Measurements from ENCODE around the gene HSPA12A. TPM values are rescaled to one million over a fixed set of nuclear protein-coding genes. Genes with fewer than 3 reads are reported as not detected.

The HSPA12A gene
- total RNA-seq, 1 experiment from 2014 or later, result 2.4 TPM

DNA sequence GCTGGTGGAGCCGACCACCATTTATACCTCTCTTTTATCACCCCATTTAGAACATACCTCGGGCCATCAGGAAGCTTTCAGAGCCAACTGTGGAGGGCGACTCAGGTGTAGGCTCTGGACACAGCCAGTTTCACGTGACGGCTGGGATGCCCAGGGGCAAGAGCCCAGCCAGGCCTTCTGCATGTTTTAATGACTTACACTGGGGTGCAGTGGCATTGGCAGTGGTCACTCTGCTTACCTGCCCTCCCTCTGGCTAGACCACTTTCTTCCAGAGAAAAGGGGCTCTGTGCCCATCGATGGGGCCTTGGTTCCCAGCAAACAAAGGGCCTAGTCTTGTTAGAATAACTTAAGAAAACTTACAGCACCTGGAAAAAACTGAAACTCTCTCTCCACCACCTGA, 71.7 kb downstream of the HSPA12A start:
- intact Hi-C loops (cut with micrococcal nuclease; ENCODE audit: unreplicated experiment), result no loop called here
- CTCF ChIA-PET, result no interaction called here

DNA sequence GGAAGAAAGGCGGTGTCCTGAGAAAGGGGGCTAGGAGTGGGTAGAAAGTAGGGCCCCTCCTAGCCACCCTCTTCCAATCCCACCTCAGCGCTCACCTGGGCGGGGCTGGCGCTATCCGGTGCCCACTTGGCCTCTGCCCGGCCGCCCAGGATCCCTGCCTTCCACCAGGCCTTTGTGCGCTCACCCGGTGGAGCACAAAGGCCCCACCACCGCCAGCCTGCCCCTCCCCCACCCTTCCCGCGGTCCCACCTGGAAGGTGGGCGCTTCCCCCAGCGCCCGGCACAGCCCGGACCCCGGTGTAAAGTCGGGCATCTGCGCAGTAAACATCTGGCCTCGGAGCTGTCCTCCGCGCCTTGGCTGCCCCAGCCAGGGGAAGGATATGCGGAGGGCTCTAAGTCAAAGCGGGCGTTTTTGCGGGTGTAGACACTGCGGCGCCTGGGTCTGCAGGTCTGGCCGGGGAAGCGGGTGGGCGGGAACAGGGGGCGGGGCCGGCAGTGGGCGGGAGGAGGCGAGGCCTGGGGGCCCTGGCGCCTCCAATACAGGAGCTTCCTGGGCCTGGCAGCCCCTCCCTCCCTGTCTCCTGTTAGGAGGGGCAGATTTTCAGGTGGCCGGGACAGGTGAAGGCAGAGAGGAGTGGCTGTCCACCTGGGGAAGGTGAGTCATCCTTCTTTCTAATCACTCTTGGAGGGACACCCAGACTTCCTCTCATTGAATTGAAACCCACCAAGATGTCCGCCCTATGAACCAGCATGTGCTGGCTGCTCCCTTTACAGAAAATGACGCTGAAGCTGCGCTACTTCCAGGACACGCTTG, 72.3 kb downstream of the HSPA12A start:
- H3K9me3 Mint-ChIP-seq (ENCODE audit: low read depth, unreplicated experiment), result no peaks in the 10 kb centered on the region
- CTCF ChIA-PET, result no interaction called here
- BruUV-seq (replicated peaks), result no TSS peak
- no peaks in the 10 kb centered on the region for H3K4me1 Mint-ChIP-seq (ENCODE audit: low read depth, unreplicated experiment)
- no peak overlapping the region for H3K27ac Mint-ChIP-seq (ENCODE audit: unreplicated experiment)
- intact Hi-C loops (cut with micrococcal nuclease; ENCODE audit: unreplicated experiment), result no loop called here
- TF ChIP-seq, protein P1, sequence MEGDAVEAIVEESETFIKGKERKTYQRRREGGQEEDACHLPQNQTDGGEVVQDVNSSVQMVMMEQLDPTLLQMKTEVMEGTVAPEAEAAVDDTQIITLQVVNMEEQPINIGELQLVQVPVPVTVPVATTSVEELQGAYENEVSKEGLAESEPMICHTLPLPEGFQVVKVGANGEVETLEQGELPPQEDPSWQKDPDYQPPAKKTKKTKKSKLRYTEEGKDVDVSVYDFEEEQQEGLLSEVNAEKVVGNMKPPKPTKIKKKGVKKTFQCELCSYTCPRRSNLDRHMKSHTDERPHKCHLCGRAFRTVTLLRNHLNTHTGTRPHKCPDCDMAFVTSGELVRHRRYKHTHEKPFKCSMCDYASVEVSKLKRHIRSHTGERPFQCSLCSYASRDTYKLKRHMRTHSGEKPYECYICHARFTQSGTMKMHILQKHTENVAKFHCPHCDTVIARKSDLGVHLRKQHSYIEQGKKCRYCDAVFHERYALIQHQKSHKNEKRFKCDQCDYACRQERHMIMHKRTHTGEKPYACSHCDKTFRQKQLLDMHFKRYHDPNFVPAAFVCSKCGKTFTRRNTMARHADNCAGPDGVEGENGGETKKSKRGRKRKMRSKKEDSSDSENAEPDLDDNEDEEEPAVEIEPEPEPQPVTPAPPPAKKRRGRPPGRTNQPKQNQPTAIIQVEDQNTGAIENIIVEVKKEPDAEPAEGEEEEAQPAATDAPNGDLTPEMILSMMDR (IDR thresholded peaks at IDR 0.05; ENCODE audit: unreplicated experiment), result no peak
- no peak for DNase-seq
- H3K36me3 Mint-ChIP-seq (ENCODE audit: insufficient read depth, unreplicated experiment), result no peaks in the 10 kb centered on the region
- peaks cover 26% of the 10 kb centered on the region for H3K27me3 Mint-ChIP-seq (ENCODE audit: unreplicated experiment)
- no peak overlapping the region for H3K4me3 Mint-ChIP-seq (ENCODE audit: low read depth, unreplicated experiment)

More for the DNA sequence above, 71.7 kb downstream of the HSPA12A start:
- peaks cover 22% of the 10 kb centered on the region for H3K27me3 Mint-ChIP-seq (ENCODE audit: unreplicated experiment)
- H3K36me3 Mint-ChIP-seq (ENCODE audit: insufficient read depth, unreplicated experiment), result no peaks in the 10 kb centered on the region
- DNase-seq, result no peak
- H3K27ac Mint-ChIP-seq (ENCODE audit: unreplicated experiment), result no peak overlapping the region
- H3K4me1 Mint-ChIP-seq (ENCODE audit: low read depth, unreplicated experiment), result no peaks in the 10 kb centered on the region
- no peaks in the 10 kb centered on the region for H3K9me3 Mint-ChIP-seq (ENCODE audit: low read depth, unreplicated experiment)
- H3K4me3 Mint-ChIP-seq (ENCODE audit: low read depth, unreplicated experiment), result no peak overlapping the region
- TF ChIP-seq, protein P1 (IDR thresholded peaks at IDR 0.05; ENCODE audit: unreplicated experiment), result no peak
- no TSS peak for BruUV-seq (replicated peaks)

DNA sequence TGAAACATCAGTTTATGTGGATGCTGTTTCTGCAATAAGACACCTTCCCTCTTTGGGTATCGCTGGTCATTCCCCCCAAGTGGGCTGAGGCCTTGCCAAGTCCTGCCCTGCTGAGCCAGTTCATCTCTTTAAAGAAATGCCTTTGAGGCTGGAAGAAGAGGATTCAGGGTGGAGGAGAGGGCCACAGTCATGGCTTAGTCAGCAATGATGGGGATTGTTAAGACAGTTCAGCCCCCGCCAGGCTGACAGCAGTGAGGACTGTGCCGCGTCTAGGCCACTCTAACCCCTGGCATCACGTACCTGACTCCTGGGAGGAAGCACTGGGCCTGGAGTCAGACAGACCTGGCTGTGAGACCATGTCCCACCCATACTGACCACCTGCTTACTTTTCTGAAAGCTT, 73.3 kb downstream of the HSPA12A start:
- peaks cover 26% of the 10 kb centered on the region for H3K27me3 Mint-ChIP-seq (ENCODE audit: unreplicated experiment)
- CTCF ChIA-PET, result no interaction called here
- TF ChIP-seq, protein P1 (IDR thresholded peaks at IDR 0.05; ENCODE audit: unreplicated experiment), result no peak
- no peaks in the 10 kb centered on the region for H3K9me3 Mint-ChIP-seq (ENCODE audit: low read depth, unreplicated experiment)
- no TSS peak for BruUV-seq (replicated peaks)
- no peaks in the 10 kb centered on the region for H3K4me1 Mint-ChIP-seq (ENCODE audit: low read depth, unreplicated experiment)
- no peaks in the 10 kb centered on the region for H3K36me3 Mint-ChIP-seq (ENCODE audit: insufficient read depth, unreplicated experiment)
- intact Hi-C loops (cut with micrococcal nuclease; ENCODE audit: unreplicated experiment), result no loop called here
- no peak for DNase-seq
- no peak overlapping the region for H3K4me3 Mint-ChIP-seq (ENCODE audit: low read depth, unreplicated experiment)
- no peak overlapping the region for H3K27ac Mint-ChIP-seq (ENCODE audit: unreplicated experiment)

DNA sequence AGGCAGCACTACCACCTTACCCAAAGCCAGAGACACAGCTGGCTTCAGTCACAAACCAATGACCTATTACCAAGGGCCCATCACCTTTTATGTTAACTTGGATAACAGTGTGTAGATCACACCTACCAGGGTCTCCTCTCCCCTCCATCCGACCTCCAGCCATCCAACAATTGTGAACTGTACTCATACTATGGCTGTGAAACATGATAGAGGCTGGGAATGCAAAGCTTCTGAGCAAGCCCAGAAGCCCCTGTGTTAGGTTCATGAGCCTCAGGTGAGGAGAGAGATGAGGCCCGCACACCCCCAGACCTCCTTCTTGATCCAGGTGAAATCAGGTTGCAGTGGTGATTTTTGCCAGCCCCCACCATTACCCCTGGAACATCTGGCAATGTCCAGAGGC, 73.9 kb downstream of the HSPA12A start:
- CTCF ChIA-PET, result no interaction called here
- Mint-ChIP-seq H3K9me3 (ENCODE audit: low read depth, unreplicated experiment) (no peaks in the 10 kb centered on the region), H3K27me3 (ENCODE audit: unreplicated experiment) (peaks cover 23% of the 10 kb centered on the region), H3K36me3 (ENCODE audit: insufficient read depth, unreplicated experiment) (no peaks in the 10 kb centered on the region), H3K4me3 (ENCODE audit: low read depth, unreplicated experiment) (no peak overlapping the region), H3K4me1 (ENCODE audit: low read depth, unreplicated experiment) (no peaks in the 10 kb centered on the region), H3K27ac (ENCODE audit: unreplicated experiment) (no peak overlapping the region)
- intact Hi-C loops (cut with micrococcal nuclease; ENCODE audit: unreplicated experiment), result no loop called here
- TF ChIP-seq, protein P1 (IDR thresholded peaks at IDR 0.05; ENCODE audit: unreplicated experiment), result no peak
- no TSS peak for BruUV-seq (replicated peaks)
- no peak for DNase-seq
